ENCODE results near the gene DCTN2.
"Not testable (repeated sequence)": the region's sequence is repeated elsewhere in the genome, so short reads cannot be mapped to it uniquely, and the experiment has no call there.

DNA sequence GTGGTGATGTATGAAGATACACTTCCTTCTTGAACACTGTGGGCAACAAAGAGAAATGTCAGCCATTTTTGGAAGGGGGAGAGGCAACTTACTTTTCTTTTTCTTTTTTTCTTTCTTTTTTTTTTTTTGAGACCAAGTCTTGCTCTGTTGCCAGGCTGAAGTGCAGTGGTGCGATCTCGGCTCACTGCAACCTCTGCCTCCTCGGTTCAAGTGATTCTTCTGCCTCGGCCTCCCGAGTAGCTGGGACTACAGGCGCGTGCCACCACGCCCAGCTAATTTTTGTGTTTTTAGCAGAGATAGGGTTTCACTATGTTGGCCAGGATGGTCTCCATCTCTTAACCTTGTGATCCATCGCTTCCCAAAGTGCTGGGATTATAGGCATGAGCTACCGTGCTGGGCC lies 29.3 kb downstream of the DCTN2 start:
- not testable (repeated sequence) for TF ChIP-seq POLR2A (IDR thresholded peaks at IDR 0.05; ENCODE audit: low read length); GATA1 (IDR thresholded peaks at IDR 0.05; ENCODE audit: low read depth, low read length)

Data from erythroblast (primary cell).